Measurements from ENCODE around the gene C21orf91. TPM values are rescaled to one million over a fixed set of nuclear protein-coding genes. Genes with fewer than 3 reads are reported as not detected.
"Not testable (repeated sequence)": the region's sequence is repeated elsewhere in the genome, so short reads cannot be mapped to it uniquely, and the experiment has no call there.

The C21orf91 gene
- total RNA-seq, 6 donors from 2014 or later = 2.2 to 18.3 (median 15.4) TPM

DNA sequence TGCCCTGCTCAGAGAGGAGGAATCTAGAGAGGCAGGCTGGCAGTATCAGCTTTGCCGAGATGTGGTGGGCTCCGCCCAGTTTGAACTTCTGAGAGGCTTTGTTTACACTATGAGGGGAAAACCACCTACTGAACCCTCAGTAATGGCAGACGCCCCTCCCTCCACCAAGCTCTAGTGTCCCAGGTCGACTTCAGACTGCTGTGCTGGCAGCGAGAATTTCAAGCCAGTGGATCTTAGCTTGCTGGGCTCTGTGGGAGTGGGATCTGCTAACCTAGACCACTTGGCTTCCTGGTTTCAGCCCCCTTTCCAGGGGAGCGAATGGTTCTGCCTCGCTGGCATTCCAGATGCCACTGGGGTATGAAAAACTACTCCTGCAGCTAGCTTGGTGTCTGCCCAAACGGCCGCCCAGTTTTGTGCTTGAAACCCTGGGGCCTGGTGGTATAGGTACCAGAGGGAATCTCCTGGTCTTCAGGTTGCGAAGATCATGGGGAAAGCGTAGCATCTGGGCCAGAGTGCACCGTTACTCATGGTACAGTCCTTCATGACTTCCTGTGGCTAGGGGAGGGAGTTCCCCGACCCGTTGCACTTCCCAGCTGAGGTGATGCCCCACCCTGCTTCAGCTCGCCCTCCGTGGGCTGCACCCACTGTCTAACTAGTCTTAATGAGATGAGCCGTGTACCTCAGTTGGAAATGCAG lies 43.6 kb downstream of the C21orf91 start:
- TF ChIP-seq POLR2AphosphoS5 (IDR thresholded peaks at IDR 0.05) (no peak), EP300 (IDR thresholded peaks at IDR 0.05) (no peak), POLR2A (IDR thresholded peaks at IDR 0.05) (no peak)
- TF ChIP-seq, protein P1, sequence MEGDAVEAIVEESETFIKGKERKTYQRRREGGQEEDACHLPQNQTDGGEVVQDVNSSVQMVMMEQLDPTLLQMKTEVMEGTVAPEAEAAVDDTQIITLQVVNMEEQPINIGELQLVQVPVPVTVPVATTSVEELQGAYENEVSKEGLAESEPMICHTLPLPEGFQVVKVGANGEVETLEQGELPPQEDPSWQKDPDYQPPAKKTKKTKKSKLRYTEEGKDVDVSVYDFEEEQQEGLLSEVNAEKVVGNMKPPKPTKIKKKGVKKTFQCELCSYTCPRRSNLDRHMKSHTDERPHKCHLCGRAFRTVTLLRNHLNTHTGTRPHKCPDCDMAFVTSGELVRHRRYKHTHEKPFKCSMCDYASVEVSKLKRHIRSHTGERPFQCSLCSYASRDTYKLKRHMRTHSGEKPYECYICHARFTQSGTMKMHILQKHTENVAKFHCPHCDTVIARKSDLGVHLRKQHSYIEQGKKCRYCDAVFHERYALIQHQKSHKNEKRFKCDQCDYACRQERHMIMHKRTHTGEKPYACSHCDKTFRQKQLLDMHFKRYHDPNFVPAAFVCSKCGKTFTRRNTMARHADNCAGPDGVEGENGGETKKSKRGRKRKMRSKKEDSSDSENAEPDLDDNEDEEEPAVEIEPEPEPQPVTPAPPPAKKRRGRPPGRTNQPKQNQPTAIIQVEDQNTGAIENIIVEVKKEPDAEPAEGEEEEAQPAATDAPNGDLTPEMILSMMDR (IDR thresholded peaks at IDR 0.05) = no peak
- Histone ChIP-seq H3K27me3 (no peaks in the 10 kb centered on the region), H3K4me3 (peak overlapping the region in 1 of 4 donors; percentile 8), H3K36me3 (no peaks in the 10 kb centered on the region), H3K4me1 (peaks cover 7 to 17% (median 9%) of the 10 kb centered on the region in 4 donors), H3K9me3 (peaks cover 0 to 7% (median 0%) of the 10 kb centered on the region in 4 donors), H3K27ac (peak overlapping the region in 2 of 4 donors; percentile 17 to 46)
- ATAC-seq (ENCODE audit: low FRiP score in 2 of 2) (no peak), DNase-seq (peak; percentile 24 to 45)
- WGBS, 2 donors = 57 to 72% methylated on average over 6 to 17 of the region's 17 CpGs

DNA sequence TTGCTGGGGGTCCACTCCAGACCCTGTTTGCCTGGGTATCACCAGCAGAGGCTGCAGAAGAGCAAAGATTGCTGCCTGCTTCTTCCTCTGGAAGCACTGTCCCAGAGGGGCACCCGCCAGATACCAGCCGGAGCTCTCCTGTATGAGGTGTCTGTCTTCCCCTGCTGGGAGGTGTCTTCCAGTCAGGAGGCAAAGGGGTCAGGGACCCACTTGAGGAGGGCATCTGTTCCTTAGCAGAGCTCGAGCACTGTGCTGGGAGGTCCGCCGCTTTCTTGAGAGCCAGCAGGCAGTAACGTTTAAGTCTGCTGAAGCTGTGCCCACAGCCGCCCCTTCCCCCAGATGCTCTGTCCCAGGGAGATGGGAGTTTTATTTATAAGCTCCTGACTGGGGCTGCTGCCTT lies 44.1 kb downstream of the C21orf91 start:
- not testable (repeated sequence) for H3K9me3 ChIP-seq; DNase-seq; H3K4me3 ChIP-seq; ATAC-seq (ENCODE audit: low FRiP score in 2 of 2); H3K27ac ChIP-seq; H3K36me3 ChIP-seq; H3K27me3 ChIP-seq
- peaks cover 3 to 12% (median 5%) of the 10 kb centered on the region in 4 donors for H3K4me1 ChIP-seq
- 96 to 97% methylated on average over 5 of the region's 7 CpGs for WGBS, 2 donors

DNA sequence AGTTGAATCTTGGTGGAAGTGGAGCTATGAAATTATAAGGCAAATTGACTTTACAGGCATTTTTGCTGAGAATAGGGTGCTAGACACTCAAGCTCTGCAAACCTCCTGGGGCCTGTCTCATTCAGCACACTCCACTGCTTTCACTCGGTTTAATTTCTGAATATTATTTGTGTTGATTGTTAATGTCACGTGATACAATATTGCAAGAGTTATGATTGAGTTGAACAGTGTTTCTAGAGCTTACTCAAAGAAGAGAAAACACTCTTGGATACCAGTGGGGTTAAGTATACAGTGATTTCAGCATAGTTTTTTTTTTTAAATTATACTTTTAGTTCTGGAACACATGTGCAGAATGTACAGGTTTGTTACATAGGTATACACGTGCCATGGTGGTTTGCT lies 49.7 kb downstream of the C21orf91 start:
- no peak overlapping the region for H3K27ac ChIP-seq
- no peaks in the 10 kb centered on the region for H3K27me3 ChIP-seq
- ATAC-seq (ENCODE audit: low FRiP score in 2 of 2) = no peak
- TF ChIP-seq POLR2AphosphoS5 (IDR thresholded peaks at IDR 0.05) (no peak), POLR2A (IDR thresholded peaks at IDR 0.05) (no peak), EP300 (IDR thresholded peaks at IDR 0.05) (no peak)
- TF ChIP-seq, protein P1 (IDR thresholded peaks at IDR 0.05) = no peak
- no peak for DNase-seq
- 81 to 85% methylated on average over 3 of the region's 3 CpGs for WGBS, 2 donors
- H3K36me3 ChIP-seq = no peaks in the 10 kb centered on the region
- no peaks in the 10 kb centered on the region for H3K4me1 ChIP-seq
- peaks cover 0 to 7% (median 0%) of the 10 kb centered on the region in 4 donors for H3K9me3 ChIP-seq
- no peak overlapping the region for H3K4me3 ChIP-seq

DNA sequence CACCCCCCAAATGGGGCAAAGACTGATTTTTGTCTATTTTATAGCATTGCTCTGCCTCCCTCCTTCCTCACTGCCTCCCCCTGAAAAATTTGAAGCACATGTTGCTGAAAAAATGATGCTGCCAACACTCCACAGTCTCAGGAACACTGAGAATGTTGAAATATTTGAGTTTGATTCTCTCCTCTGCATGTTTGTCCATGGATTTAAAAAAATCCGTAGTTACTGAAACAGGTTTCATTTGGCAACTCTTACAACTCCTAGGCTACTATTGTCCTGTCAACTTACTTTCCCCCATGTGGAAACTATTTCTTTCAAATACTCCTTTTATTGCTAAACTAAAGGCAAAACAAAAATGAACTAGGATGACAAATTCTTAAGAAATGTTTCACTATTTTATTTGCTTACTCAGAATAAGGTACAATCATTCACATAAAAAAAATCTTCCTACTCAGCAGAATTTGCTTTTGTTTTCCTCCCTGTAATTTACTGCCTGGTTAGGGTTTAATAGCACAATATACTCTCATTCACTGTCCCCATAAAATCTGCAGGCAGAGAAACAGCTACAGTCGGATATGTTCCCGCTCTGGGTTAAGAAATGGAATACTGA lies 50.2 kb downstream of the C21orf91 start:
- Histone ChIP-seq H3K27ac (no peak overlapping the region), H3K36me3 (no peaks in the 10 kb centered on the region), H3K27me3 (no peaks in the 10 kb centered on the region), H3K4me3 (no peak overlapping the region), H3K9me3 (peaks cover 0 to 7% (median 0%) of the 10 kb centered on the region in 4 donors), H3K4me1 (no peaks in the 10 kb centered on the region)
- no peak for DNase-seq
- no peak for ATAC-seq (ENCODE audit: low FRiP score in 2 of 2)
- WGBS, 2 donors = 87 to 88% methylated on average over 3 of the region's 3 CpGs
- TF ChIP-seq POLR2AphosphoS5 (IDR thresholded peaks at IDR 0.05) = no peak
- no peak for TF ChIP-seq EP300 (IDR thresholded peaks at IDR 0.05)
- TF ChIP-seq, protein P1 (IDR thresholded peaks at IDR 0.05) = no peak
- no peak for TF ChIP-seq POLR2A (IDR thresholded peaks at IDR 0.05)

DNA sequence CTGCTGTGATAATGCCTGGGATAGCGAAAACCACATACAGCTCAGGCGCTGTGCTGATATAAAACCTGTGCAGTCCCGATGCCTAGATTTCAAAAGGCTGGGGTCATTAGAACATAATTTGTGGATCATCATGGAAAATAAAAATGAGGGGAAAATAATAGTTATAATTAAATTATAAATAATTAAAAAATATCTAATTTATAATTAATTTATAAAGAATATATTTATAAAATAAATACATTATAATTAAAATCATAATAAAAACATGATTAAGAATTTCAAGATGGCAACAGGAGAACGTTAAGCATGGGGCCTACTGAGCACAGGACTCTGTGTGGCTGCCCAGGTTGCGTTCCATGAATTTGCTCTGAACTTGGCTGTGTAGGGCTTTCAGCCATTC lies 53.9 kb downstream of the C21orf91 start:
- no peaks in the 10 kb centered on the region for H3K9me3 ChIP-seq
- no peak overlapping the region for H3K27ac ChIP-seq
- H3K4me3 ChIP-seq = no peak overlapping the region
- H3K36me3 ChIP-seq = no peaks in the 10 kb centered on the region
- DNase-seq = no peak
- no peak for ATAC-seq (ENCODE audit: low FRiP score in 2 of 2)
- H3K4me1 ChIP-seq = peaks cover 0 to 7% (median 0%) of the 10 kb centered on the region in 4 donors
- H3K27me3 ChIP-seq = no peaks in the 10 kb centered on the region
- 97 to 98% methylated on average over 5 of the region's 5 CpGs for WGBS, 2 donors
- TF ChIP-seq POLR2A (IDR thresholded peaks at IDR 0.05) = no peak
- TF ChIP-seq, protein P1 (IDR thresholded peaks at IDR 0.05) = no peak
- no peak for TF ChIP-seq EP300 (IDR thresholded peaks at IDR 0.05)
- no peak for TF ChIP-seq POLR2AphosphoS5 (IDR thresholded peaks at IDR 0.05)

Data from upper lobe of left lung (tissue), 6 donors.